ENCODE data around the gene RPS5.
"Not testable (repeated sequence)": the region's sequence is repeated elsewhere in the genome, so short reads cannot be mapped to it uniquely, and the experiment has no call there.

RPS5 gene

DNA sequence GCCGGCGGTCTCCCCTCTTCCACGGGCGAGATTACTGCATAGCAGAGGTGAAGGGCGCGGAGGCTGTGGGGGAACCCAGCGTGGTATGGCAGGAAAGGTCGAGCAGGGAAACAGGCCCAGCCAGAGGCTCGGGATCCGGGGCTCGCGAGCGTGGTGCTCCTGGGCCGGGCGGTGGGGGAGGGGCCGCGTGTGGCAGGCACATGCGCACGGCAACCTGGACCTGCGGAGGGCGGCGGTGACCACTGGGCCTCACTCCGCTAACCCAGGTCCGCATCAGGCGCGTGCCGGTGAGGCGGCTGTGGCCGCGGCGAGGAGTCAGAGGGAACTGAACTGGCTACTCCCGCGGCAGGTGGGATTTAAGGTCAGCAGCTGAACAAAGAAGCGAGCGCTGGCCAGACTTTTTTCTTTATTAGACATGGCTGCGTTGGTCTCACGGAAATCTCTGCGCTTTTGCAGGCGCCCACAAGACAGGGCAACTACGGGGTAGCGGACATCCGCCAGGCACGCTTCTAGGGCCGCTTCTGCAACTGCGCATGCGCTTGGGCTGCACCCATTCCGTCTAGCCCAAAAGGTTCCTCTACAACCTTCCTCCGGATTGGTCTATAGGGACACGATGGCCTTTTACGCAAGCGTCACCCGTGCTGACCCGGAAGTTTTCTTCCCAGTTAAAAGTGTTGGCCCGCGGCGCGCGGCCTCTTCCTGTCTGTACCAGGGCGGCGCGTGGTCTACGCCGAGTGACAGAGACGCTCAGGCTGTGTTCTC, at the start of gene RPS5:
Gene RPS5, plus strand, starts transcription at position 694 of the 762 bp plus-strand sequence. CDS start 869 bp downstream, outside the sequence.
- DNase-seq (ENCODE audit: low read depth) = peak; percentile 89

- no peak for DNase-seq (ENCODE audit: low read depth)
These were observed 48.7 kb upstream of the RPS5 start for GRCh38 chr19:58338336-58338735.

GRCh38 chr19:58338825-58339558, 48.1 kb upstream of the RPS5 start:
- DNase-seq (ENCODE audit: low read depth) = no peak

- DNase-seq (ENCODE audit: low read depth) = no peak
These were observed 41.5 kb upstream of the RPS5 start for GRCh38 chr19:58345558-58345957.

GRCh38 chr19:58346961-58347929, 39.8 kb upstream of the RPS5 start:
- DNase-seq (ENCODE audit: low read depth) = peak; percentile 53

GRCh38 chr19:58348080-58348479, 39.0 kb upstream of the RPS5 start:
- not testable (repeated sequence) for DNase-seq (ENCODE audit: low read depth)

GRCh38 chr19:58349590-58349989, 37.5 kb upstream of the RPS5 start:
- DNase-seq (ENCODE audit: low read depth) = no peak

GRCh38 chr19:58350001-58350861, 36.8 kb upstream of the RPS5 start:
- no peak for DNase-seq (ENCODE audit: low read depth)

DNA sequence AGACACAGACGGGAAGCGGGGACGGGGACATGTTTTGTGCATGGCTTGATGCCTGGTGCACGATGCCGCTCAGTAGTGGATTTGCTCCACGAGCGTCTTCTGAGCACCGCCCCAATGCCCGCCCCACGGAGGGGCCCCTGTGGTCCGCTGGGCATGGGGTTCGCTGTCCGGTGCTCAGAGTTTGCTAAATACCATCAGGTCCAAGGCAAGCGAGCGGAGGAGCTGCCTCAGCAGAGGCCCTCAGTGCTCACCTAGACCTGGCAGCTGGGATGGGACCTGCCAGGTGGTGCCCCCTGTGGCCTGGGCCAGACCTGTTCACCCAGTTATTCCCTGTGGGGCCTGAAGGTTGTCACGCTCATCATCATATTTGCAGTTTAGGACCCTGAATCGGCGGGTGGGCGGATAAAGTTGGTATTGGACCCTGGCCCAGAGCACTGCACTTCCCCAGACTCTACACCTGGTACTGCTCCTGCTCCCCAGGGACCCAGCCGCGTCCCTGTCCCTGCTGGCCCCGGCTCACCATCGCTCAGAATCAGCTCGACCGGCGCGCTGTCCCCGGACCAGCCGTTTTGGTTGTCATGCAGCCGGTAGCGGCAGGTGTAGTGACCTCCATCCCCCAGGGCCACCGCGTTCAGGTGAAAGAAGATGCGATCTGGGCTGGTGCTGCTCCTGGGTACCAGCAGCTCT, 36.1 kb upstream of the RPS5 start:
- no peak for DNase-seq (ENCODE audit: low read depth)

- DNase-seq (ENCODE audit: low read depth) = no peak
These were observed 35.6 kb upstream of the RPS5 start for GRCh38 chr19:58351558-58351878.

DNA sequence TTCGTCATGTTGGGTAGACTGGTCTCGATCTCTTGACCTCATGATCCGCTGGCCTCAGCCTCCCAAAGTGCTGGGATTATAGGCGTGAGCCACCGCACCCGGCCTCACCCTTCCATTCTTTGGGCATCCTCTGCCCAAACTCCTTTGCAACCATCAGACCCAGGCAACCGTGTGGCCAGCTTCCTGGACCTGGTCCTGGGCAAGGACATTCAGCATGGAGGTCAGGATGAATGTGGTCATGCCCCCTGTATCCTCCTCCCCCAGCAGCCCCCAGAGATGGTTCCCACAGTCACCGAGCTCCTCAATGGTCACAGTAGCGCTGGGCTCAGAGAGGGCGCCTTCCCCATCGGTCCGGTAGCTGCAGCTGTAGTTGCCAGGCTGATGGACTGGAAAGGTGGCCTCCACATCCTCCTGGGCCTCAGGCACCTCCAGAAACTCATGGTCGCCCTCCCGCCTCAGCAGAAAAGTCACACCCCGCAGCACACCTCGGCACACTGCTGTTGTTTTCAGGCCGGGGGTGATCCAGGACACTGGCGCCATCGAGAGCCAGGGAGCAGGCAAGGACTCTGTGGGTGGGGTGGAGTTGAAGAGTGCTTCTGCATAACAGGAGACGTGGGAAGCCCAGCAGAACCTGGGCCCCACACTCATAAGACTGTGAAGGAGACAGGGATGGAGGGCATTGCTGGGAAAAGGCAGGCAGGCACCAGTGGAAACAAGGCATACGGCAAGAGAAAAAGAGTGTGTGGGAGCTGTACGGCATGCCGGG, 34.9 kb upstream of the RPS5 start:
- no peak for DNase-seq (ENCODE audit: low read depth)

GRCh38 chr19:58352760-58353671, 34.1 kb upstream of the RPS5 start, which contains the start of gene A1BG:
TSS of gene A1BG (minus strand) at chr19:58353492. CDS start at chr19:58353437, 55 bp downstream.
- no peak for DNase-seq (ENCODE audit: low read depth)

GRCh38 chr19:58353717-58354477, 33.2 kb upstream of the RPS5 start:
- no peak for DNase-seq (ENCODE audit: low read depth)

DNA sequence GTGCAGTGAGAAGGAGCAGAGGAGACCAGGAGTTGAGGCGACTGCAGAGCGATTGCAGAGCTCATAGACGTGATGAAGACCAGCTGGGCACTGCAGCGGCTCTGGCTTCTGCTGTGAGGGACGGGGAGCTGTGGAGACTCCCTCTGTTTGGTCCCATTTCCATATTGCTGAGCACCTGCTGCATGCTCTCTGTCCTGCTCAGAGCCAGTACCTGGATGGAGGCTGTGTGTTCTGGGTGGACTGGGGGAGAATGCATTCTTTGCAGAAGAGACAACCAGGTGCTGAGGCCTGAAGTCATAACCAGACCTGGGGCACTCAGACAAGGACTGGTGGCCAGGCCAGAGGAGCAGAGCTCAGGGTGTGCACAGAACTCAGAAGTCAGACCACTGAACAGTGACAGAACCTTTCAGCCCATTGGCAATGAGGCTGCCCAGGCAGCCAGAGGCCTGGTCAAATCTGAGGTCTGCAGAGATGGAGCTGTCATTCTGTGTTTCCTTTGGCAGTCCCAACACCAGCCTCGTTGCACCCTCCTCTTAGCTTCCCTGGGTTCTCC, 32.5 kb upstream of the RPS5 start:
- no peak for DNase-seq (ENCODE audit: low read depth)

DNA sequence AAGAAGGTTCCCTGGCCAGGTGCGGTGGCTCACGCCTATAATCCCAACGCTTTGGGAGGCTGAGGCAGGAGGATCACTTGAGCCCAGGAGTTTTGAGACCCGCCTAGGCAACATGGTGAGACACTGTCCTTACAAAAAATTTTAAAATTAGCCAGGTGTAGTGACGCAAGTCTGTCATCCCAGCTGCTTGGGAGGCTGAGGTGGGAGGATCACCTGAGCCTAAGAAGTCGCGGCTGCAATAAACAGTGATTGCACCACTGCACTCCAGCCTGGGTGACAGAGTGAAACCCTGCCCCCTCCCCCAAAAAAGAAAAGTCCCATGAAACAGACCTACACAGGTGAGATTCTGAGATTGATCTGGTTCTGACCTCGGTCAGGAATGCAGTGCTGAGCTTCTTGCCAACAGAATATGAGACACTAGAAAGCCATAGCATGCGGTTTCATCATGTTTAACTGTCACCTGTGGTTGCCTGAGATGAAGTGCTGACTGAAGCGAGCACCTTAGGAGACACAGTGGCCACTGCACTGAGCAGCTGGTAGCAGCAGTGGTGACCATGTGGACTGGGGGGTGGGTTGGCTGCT, 31.8 kb upstream of the RPS5 start:
- DNase-seq (ENCODE audit: low read depth) = no peak

GRCh38 chr19:58355908-58356765, 30.9 kb upstream of the RPS5 start:
- DNase-seq (ENCODE audit: low read depth) = no peak
